GM23338 (cell line): Measurements from ENCODE around the gene AKIRIN1. TPM values are rescaled to one million over a fixed set of nuclear protein-coding genes. Genes with fewer than 3 reads are reported as not detected.

Source experiments
- ATAC-seq: fragments of 200-7000 bp; cut with Tn5 transposase; 3 replicates; pipeline ENCODE4 v1.9.1; 2020
- DNase-seq: peaks from one replicate; pipeline ENCODE4 v3.0.0-alpha.2; 2015; ENCODE audit warnings: low spot score
- H2AFZ ChIP-seq: fragments of 200-600 bp; sonication (generic); 2 replicates; pipeline ENCODE4 v1.8.0; 2016; ENCODE audit warnings: antibody characterized with exemption, mild to moderate bottlenecking, moderate library complexity
- H3F3A ChIP-seq: fragments of 200-600 bp; sonication (generic); replicated peaks from 2 replicates; pipeline ENCODE4 v1.8.0; 2017; ENCODE audit warnings: antibody characterized with exemption, mixed run types, low read depth
- H3K27ac ChIP-seq: fragments of 200-600 bp; sonication (generic); 2 replicates; pipeline ENCODE4 v1.6.1; 2016; ENCODE audit warnings: low read depth
- H3K27me3 ChIP-seq: fragments of 200-600 bp; sonication (generic); 2 replicates; pipeline ENCODE4 v1.8.0; 2016; ENCODE audit warnings: mild to moderate bottlenecking, mixed run types, moderate library complexity; ENCODE audit not compliant: insufficient read depth
- H3K36me3 ChIP-seq: fragments of 200-600 bp; sonication (generic); 2 replicates; pipeline ENCODE4 v1.8.0; 2016; ENCODE audit warnings: mild to moderate bottlenecking; ENCODE audit not compliant: insufficient read depth
- H3K4me1 ChIP-seq: fragments of 200-600 bp; sonication (generic); 2 replicates; pipeline ENCODE4 v1.8.0; 2016; ENCODE audit warnings: mild to moderate bottlenecking, moderate library complexity; ENCODE audit not compliant: insufficient read depth
- H3K4me2 ChIP-seq: fragments of 200-600 bp; sonication (generic); 2 replicates; pipeline ENCODE4 v1.7.1; 2017; ENCODE audit warnings: mixed run types
- H3K4me3 ChIP-seq: fragments of 200-600 bp; sonication (generic); 2 replicates; pipeline ENCODE4 v1.6.1; 2016; ENCODE audit warnings: mixed run types
- H3K79me2 ChIP-seq: fragments of 200-600 bp; sonication (generic); replicated peaks from 2 replicates; pipeline ENCODE4 v1.8.0; 2017; ENCODE audit warnings: mild to moderate bottlenecking; ENCODE audit not compliant: insufficient read depth
- H3K9me2 ChIP-seq: fragments of 200-600 bp; sonication (generic); 2 replicates; pipeline ENCODE4 v1.8.0; 2017; ENCODE audit not compliant: insufficient read depth
- H4K20me1 ChIP-seq: fragments of 200-600 bp; sonication (generic); replicated peaks from 2 replicates; pipeline ENCODE4 v1.8.0; 2017; ENCODE audit warnings: mild to moderate bottlenecking; ENCODE audit not compliant: insufficient read depth
- H3K27ac Mint-ChIP-seq: 2 replicates; pipeline ENCODE4 v1.8.0; 2020; ENCODE audit warnings: inconsistent platforms, mild to moderate bottlenecking, moderate library complexity, mixed read lengths
- H3K27me3 Mint-ChIP-seq: 3 replicates; pipeline ENCODE4 v1.8.0; 2022; ENCODE audit warnings: low read depth, mild to moderate bottlenecking, moderate library complexity, mixed read lengths, inconsistent platforms; ENCODE audit not compliant: insufficient read depth, poor library complexity
- H3K36me3 Mint-ChIP-seq: 3 replicates; pipeline ENCODE4 v1.8.0; 2021; ENCODE audit warnings: low read depth, mild to moderate bottlenecking, inconsistent platforms, moderate library complexity, mixed read lengths
- H3K4me1 Mint-ChIP-seq: 3 replicates; pipeline ENCODE4 v1.8.0; 2020; ENCODE audit warnings: mild to moderate bottlenecking, inconsistent platforms, mixed read lengths
- H3K4me3 Mint-ChIP-seq: 3 replicates; pipeline ENCODE4 v1.8.0; 2021; ENCODE audit warnings: moderate library complexity, mild to moderate bottlenecking, inconsistent platforms, mixed read lengths
- H3K9me3 Mint-ChIP-seq: 3 replicates; pipeline ENCODE4 v1.8.0; 2020; ENCODE audit warnings: moderate library complexity, mild to moderate bottlenecking, inconsistent platforms, mixed read lengths
- JUNB ChIP-seq: IDR thresholded peaks from one replicate; pipeline ENCODE4 v1.6.1; 2016; ENCODE audit warnings: antibody characterized with exemption; ENCODE audit not compliant: unreplicated experiment
- POLR2AphosphoS5 ChIP-seq: IDR thresholded peaks from 2 replicates; pipeline ENCODE4 v1.6.1; 2016; ENCODE audit warnings: antibody characterized with exemption, low read depth
- STAT1 ChIP-seq: IDR thresholded peaks from one replicate; pipeline ENCODE4 v1.6.1; 2016; ENCODE audit warnings: antibody characterized with exemption; ENCODE audit not compliant: unreplicated experiment
- ZNF114 ChIP-seq: fragments of 250-450 bp; sonication (Bioruptor Pico); IDR thresholded peaks from 2 replicates; pipeline ENCODE4 v1.5.0; 2020; ENCODE audit warnings: mild to moderate bottlenecking, moderate library complexity
- ZNF331 ChIP-seq: fragments of 250-450 bp; sonication (Bioruptor Pico); IDR thresholded peaks from 2 replicates; pipeline ENCODE4 v1.5.0; 2020; ENCODE audit warnings: low read depth, mild to moderate bottlenecking, moderate library complexity
- polyA plus RNA-seq: library from polyadenylated mRNA; unstranded; fragments of >200 nt; fragmentation: Nextera tagmentation; extraction: Ambion mirVana; gene quantifications from 2 replicates; pipeline ENCODE4 v1.2.1, GENCODE V29; 2016
- total RNA-seq: library from RNA; depleted of rRNA; stranded (reverse); fragments of >200 nt; shearing (Covaris generic); gene quantifications from 2 replicates; pipeline ENCODE4 v1.2.3, GENCODE V29; 2014
- TF ChIP-seq, protein P1 (sequence below): IDR thresholded peaks from 2 replicates; pipeline ENCODE4 v1.6.1; 2016; ENCODE audit warnings: antibody characterized with exemption

The AKIRIN1 gene
- total and polyA plus RNA-seq, 2 experiments from 2014 or later = 162 to 254 TPM

GRCh38 chr1:38992412-38993111, 1.5 kb downstream of the AKIRIN1 start:
- Mint-ChIP-seq H3K9me3 (no peaks in the 10 kb centered on the region), H3K27me3 (peaks cover 7% of the 10 kb centered on the region), H3K4me3 (peak overlapping the region; percentile 95), H3K4me1 (peaks cover 51% of the 10 kb centered on the region), H3K36me3 (peaks cover 56% of the 10 kb centered on the region), H3K27ac (peak overlapping the region; percentile 76)
- Histone ChIP-seq H3K27ac (peak overlapping the region; percentile 90), H3K27me3 (no peaks in the 10 kb centered on the region), H3K4me2 (peak overlapping the region; percentile 96), H3F3A (peaks cover 18% of the 10 kb centered on the region), H3K4me3 (peak overlapping the region; percentile 87), H3K4me1 (peaks cover 66% of the 10 kb centered on the region), H3K9me2 (no peaks in the 10 kb centered on the region), H2AFZ (no peak overlapping the region), H3K79me2 (peaks cover 65% of the 10 kb centered on the region), H3K36me3 (peaks cover 10% of the 10 kb centered on the region), H4K20me1 (peaks cover 52% of the 10 kb centered on the region)
- ATAC-seq (no peak), DNase-seq (no peak)
- TF ChIP-seq POLR2AphosphoS5 = no peak

DNA sequence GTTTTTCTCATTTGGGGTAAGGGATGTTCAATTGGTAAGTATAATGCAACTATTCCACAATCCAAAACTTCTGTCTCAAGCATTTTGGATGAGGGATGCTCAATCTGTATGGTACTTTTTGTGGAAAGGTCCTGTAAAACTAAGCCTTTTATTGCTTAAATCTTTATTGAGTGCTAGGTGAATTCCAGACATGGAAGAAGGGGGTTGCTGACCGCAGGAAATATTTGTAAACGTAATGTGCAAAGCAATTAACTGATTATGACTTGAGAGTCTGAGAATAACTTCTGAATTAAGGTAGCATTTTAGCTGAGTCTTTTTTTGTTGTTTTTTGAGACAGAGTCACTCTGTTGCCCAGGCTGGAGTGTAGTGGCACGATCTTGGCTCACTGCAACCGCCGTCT, 3.1 kb downstream of the AKIRIN1 start:
- Histone ChIP-seq H3K36me3 (peaks cover 22% of the 10 kb centered on the region), H3K27me3 (no peaks in the 10 kb centered on the region), H2AFZ (no peak overlapping the region), H3F3A (peaks cover 33% of the 10 kb centered on the region), H3K27ac (peak overlapping the region; percentile 90), H3K4me2 (peak overlapping the region; percentile 96), H3K4me1 (peaks cover 77% of the 10 kb centered on the region), H3K9me2 (no peaks in the 10 kb centered on the region), H4K20me1 (peaks cover 69% of the 10 kb centered on the region), H3K4me3 (peak overlapping the region; percentile 87), H3K79me2 (peaks cover 81% of the 10 kb centered on the region)
- DNase-seq (no peak), ATAC-seq (no peak)
- H3K27me3 Mint-ChIP-seq = peaks cover 5% of the 10 kb centered on the region
- H3K4me3 Mint-ChIP-seq = peak overlapping the region; percentile 95
- TF ChIP-seq POLR2AphosphoS5 (no peak), ZNF331 (no peak), STAT1 (no peak), ZNF114 (CRISPR knock-in tag) (no peak), JUNB (no peak)
- TF ChIP-seq, protein P1, sequence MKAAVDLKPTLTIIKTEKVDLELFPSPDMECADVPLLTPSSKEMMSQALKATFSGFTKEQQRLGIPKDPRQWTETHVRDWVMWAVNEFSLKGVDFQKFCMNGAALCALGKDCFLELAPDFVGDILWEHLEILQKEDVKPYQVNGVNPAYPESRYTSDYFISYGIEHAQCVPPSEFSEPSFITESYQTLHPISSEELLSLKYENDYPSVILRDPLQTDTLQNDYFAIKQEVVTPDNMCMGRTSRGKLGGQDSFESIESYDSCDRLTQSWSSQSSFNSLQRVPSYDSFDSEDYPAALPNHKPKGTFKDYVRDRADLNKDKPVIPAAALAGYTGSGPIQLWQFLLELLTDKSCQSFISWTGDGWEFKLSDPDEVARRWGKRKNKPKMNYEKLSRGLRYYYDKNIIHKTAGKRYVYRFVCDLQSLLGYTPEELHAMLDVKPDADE = no peak
- H3K27ac Mint-ChIP-seq = peak overlapping the region; percentile 62; the same call in 1 of the 2 replicates
- no peaks in the 10 kb centered on the region for H3K9me3 Mint-ChIP-seq
- H3K4me1 Mint-ChIP-seq = peaks cover 59% of the 10 kb centered on the region
- peaks cover 72% of the 10 kb centered on the region for H3K36me3 Mint-ChIP-seq

GRCh38 chr1:38997034-38997900, 6.2 kb downstream of the AKIRIN1 start:
- Histone ChIP-seq H3K4me3 (peak overlapping the region; percentile 8), H3F3A (peaks cover 45% of the 10 kb centered on the region), H3K79me2 (peaks cover 88% of the 10 kb centered on the region), H3K9me2 (no peaks in the 10 kb centered on the region), H3K27ac (peak overlapping the region; percentile 90), H2AFZ (no peak overlapping the region), H3K4me2 (peak overlapping the region; percentile 96), H4K20me1 (peaks cover 79% of the 10 kb centered on the region), H3K36me3 (peaks cover 39% of the 10 kb centered on the region), H3K27me3 (no peaks in the 10 kb centered on the region), H3K4me1 (peaks cover 94% of the 10 kb centered on the region)
- DNase-seq (no peak), ATAC-seq (peak; percentile 9; the same call in 1 of the 3 replicates)
- peaks cover 10% of the 10 kb centered on the region for H3K27me3 Mint-ChIP-seq
- H3K4me1 Mint-ChIP-seq = peaks cover 71% of the 10 kb centered on the region
- peak overlapping the region; percentile 48 for H3K4me3 Mint-ChIP-seq
- H3K36me3 Mint-ChIP-seq = peaks cover 99% of the 10 kb centered on the region
- H3K27ac Mint-ChIP-seq = peak overlapping the region; percentile 38
- no peak for TF ChIP-seq ZNF114 (CRISPR knock-in tag)
- H3K9me3 Mint-ChIP-seq = no peaks in the 10 kb centered on the region
